ENCODE data around the gene FRK.

- no peak for TF ChIP-seq EZH2 (IDR thresholded peaks at IDR 0.05)
- TF ChIP-seq, protein P1, sequence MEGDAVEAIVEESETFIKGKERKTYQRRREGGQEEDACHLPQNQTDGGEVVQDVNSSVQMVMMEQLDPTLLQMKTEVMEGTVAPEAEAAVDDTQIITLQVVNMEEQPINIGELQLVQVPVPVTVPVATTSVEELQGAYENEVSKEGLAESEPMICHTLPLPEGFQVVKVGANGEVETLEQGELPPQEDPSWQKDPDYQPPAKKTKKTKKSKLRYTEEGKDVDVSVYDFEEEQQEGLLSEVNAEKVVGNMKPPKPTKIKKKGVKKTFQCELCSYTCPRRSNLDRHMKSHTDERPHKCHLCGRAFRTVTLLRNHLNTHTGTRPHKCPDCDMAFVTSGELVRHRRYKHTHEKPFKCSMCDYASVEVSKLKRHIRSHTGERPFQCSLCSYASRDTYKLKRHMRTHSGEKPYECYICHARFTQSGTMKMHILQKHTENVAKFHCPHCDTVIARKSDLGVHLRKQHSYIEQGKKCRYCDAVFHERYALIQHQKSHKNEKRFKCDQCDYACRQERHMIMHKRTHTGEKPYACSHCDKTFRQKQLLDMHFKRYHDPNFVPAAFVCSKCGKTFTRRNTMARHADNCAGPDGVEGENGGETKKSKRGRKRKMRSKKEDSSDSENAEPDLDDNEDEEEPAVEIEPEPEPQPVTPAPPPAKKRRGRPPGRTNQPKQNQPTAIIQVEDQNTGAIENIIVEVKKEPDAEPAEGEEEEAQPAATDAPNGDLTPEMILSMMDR (IDR thresholded peaks at IDR 0.05) = no peak
Measured at GRCh38 chr6:115909923-115910546, 150.7 kb downstream of the FRK start.

Data from neural progenitor cell (in vitro differentiated cells).